T-cell (primary cell): ENCODE measurements around the gene ZNF568. TPM values are rescaled to one million over a fixed set of nuclear protein-coding genes. Genes with fewer than 3 reads are reported as not detected.

Experiments
- ATAC-seq, 4 experiments: fragments of 200-7000 bp in 3 of 4; fragments of 150-1000 bp in 1 of 4; cut with Tn5 transposase; replicated peaks in 1 of 4; 1 replicate in 3 of 4; 2 replicates in 1 of 4; pipeline ENCODE4 v1.10.0; 2021; ENCODE audit warnings: moderate library complexity in 3 of 4, mild to moderate bottlenecking in 2 of 4, moderate number of reproducible peaks in 1 of 4
- CTCF ChIA-PET, 2 donors: fragments of 300-600 bp; sonication (Branson Sonifier 250); formaldehyde crosslinking; loops; one replicate each; lab custom pipeline; 2022; ENCODE audit warnings: antibody characterized with exemption in 2 of 2; lab: Charles Lee
- POLR2A ChIA-PET, 2 donors: fragments of 300-600 bp; sonication (Branson Sonifier 250); formaldehyde crosslinking; loops; one replicate each; lab custom pipeline; 2022; ENCODE audit warnings: antibody characterized with exemption in 2 of 2; lab: Charles Lee
- DNase-seq, 35 experiments: peaks; one replicate each; pipeline versions ENCODE4 v3.0.0 to v3.0.0-alpha.2; 2013 to 2023
- H3K27ac ChIP-seq: one replicate; pipeline ENCODE4 v1.5.1; 2013; ENCODE audit warnings: low read length
- H3K27me3 ChIP-seq, 2 experiments: replicated peaks in 1 of 2; 1 replicate in 1 of 2; 2 replicates in 1 of 2; pipeline versions ENCODE4 v1.6.1 to v1.7.0; 2013; ENCODE audit warnings: low read length in 1 of 2, mixed read lengths in 1 of 2; ENCODE audit not compliant: control insufficient read depth in 2 of 2, insufficient read depth in 2 of 2; ENCODE audit errors: extremely low read depth in 1 of 2
- H3K36me3 ChIP-seq, 2 donors: 1 replicate in 1 of 2; 2 replicates in 1 of 2; pipeline versions ENCODE4 v1.6.1 to v1.7.0; 2013; ENCODE audit warnings: low read length in 1 of 2; ENCODE audit not compliant: control insufficient read depth in 2 of 2, insufficient read depth in 1 of 2; ENCODE audit errors: extremely low read depth in 1 of 2
- H3K4me1 ChIP-seq, 2 experiments: 1 replicate in 1 of 2; 2 replicates in 1 of 2; pipeline versions ENCODE4 v1.6.1 to v1.7.0; 2013; ENCODE audit warnings: low read length in 2 of 2, mixed read lengths in 1 of 2; ENCODE audit not compliant: insufficient read depth in 2 of 2, control insufficient read depth in 1 of 2; ENCODE audit errors: extremely low read depth in 1 of 2
- H3K4me3 ChIP-seq, 2 donors: 1 replicate in 1 of 2; 2 replicates in 1 of 2; pipeline versions ENCODE4 v1.5.1 to v1.7.0; 2013; ENCODE audit warnings: mild to moderate bottlenecking in 2 of 2, low read length in 1 of 2, moderate library complexity in 1 of 2; ENCODE audit not compliant: control insufficient read depth in 1 of 2; ENCODE audit errors: extremely low read depth in 1 of 2
- H3K9me3 ChIP-seq: 2 replicates; pipeline ENCODE4 v1.7.0; 2013
- H3K27ac Mint-ChIP-seq, 2 donors: one replicate each; pipeline ENCODE4 v1.8.0; 2020 to 2021; ENCODE audit warnings: mild to moderate bottlenecking in 2 of 2, mixed read lengths in 2 of 2
- H3K27me3 Mint-ChIP-seq, 2 donors: one replicate each; pipeline ENCODE4 v1.8.0; 2021 to 2022; ENCODE audit warnings: mixed read lengths in 2 of 2
- H3K36me3 Mint-ChIP-seq: one replicate; pipeline ENCODE4 v1.8.0; 2021; ENCODE audit warnings: mixed read lengths
- H3K4me1 Mint-ChIP-seq, 3 donors: one replicate each; pipeline ENCODE4 v1.8.0; 2020 to 2022; ENCODE audit warnings: mixed read lengths in 3 of 3, mild to moderate bottlenecking in 1 of 3
- H3K4me3 Mint-ChIP-seq, 3 donors: one replicate each; pipeline ENCODE4 v1.8.0; 2020 to 2022; ENCODE audit warnings: mild to moderate bottlenecking in 3 of 3, mixed read lengths in 3 of 3, moderate library complexity in 3 of 3
- H3K9me3 Mint-ChIP-seq, 3 donors: one replicate each; pipeline ENCODE4 v1.8.0; 2020 to 2022; ENCODE audit warnings: mixed read lengths in 3 of 3
- WGBS: methylation state at CpG from one replicate; pipeline ENCODE4 v1.1.5; 2013; ENCODE audit warnings: missing lambda C conversion rate; ENCODE audit not compliant: insufficient coverage; 5-methylcytosine and 5-hydroxymethylcytosine counted together
- total RNA-seq, 35 experiments: library from RNA in 6 of 35; stranded (reverse) in 6 of 35; fragments of 120-200 nt in 1 of 35; gene quantifications; one replicate each; pipeline versions ENCODE4 v1.2.1 to v1.2.4 and lab custom pipeline; 2013 to 2026

Gene ZNF568
- total RNA-seq, 5 donors from 2014 or later (not counting 1 experiment from before 2014, with no cell fraction given), result 7.8 to 24.5 (median 19.3) TPM

- peaks cover 2 to 23% (median 14%) of the 10 kb centered on the region in 3 donors for H3K9me3 Mint-ChIP-seq
- ChIA-PET CTCF (interaction anchor here in 1 of 2 donors (1.0 kb wide), 1 partner anchor 538 kb away, joined by 3 read pairs; the partner anchor contains the start of gene ZFP14), POLR2A (interaction anchor here (0.6 to 0.7 kb wide), 2 partner anchors 312 to 521 kb away, joined by 3 to 6 read pairs; partner anchors contain the start of gene ZNF382 (in 1 of the 2))
- peaks cover 69% of the 10 kb centered on the region for H3K36me3 Mint-ChIP-seq
- ATAC-seq, result no peak
- WGBS, result 92% methylated on average over 4 of the region's 7 CpGs
- Histone ChIP-seq H3K4me1 (peaks cover 9 to 14% of the 10 kb centered on the region in 2 experiments), H3K27me3 (no peaks in the 10 kb centered on the region), H3K4me3 (peak overlapping the region; percentile 88 to 97), H3K27ac (peak overlapping the region; percentile 96), H3K9me3 (no peaks in the 10 kb centered on the region), H3K36me3 (peaks cover under 1 to 22% of the 10 kb centered on the region in 2 donors)
- H3K4me1 Mint-ChIP-seq, result peaks cover 26 to 32% (median 32%) of the 10 kb centered on the region in 3 donors
- H3K4me3 Mint-ChIP-seq, result peak overlapping the region; percentile 85 to 97 (median 93)
- DNase-seq, result peak in 1 of 35 experiments; percentile 1
- H3K27me3 Mint-ChIP-seq, result no peaks in the 10 kb centered on the region
- H3K27ac Mint-ChIP-seq, result peak overlapping the region; percentile 90
These were observed 859 bp downstream of the ZNF568 start for GRCh38 chr19:36916991-36917390.

GRCh38 chr19:36918090-36918489 lies 2.0 kb downstream of the ZNF568 start:
- Histone ChIP-seq H3K27me3 (no peaks in the 10 kb centered on the region), H3K36me3 (peaks cover 4 to 29% of the 10 kb centered on the region in 2 donors), H3K4me1 (peaks cover 9 to 14% of the 10 kb centered on the region in 2 experiments), H3K4me3 (no peak overlapping the region), H3K27ac (no peak overlapping the region), H3K9me3 (no peaks in the 10 kb centered on the region)
- DNase-seq, result no peak
- H3K27me3 Mint-ChIP-seq, result no peaks in the 10 kb centered on the region
- H3K4me3 Mint-ChIP-seq, result peak overlapping the region; percentile 41 to 97 (median 93)
- H3K4me1 Mint-ChIP-seq, result peaks cover 26 to 32% (median 32%) of the 10 kb centered on the region in 3 donors
- peaks cover 70% of the 10 kb centered on the region for H3K36me3 Mint-ChIP-seq
- CTCF ChIA-PET, result interaction anchor here in 1 of 2 donors (0.6 kb wide), 1 partner anchor 718 kb away, joined by 7 read pairs; no protein-coding TSS in a partner anchor
- POLR2A ChIA-PET, result no interaction called here
- H3K27ac Mint-ChIP-seq, result no peak overlapping the region
- H3K9me3 Mint-ChIP-seq, result peaks cover 5 to 31% (median 15%) of the 10 kb centered on the region in 3 donors
- no peak for ATAC-seq
- whole genome bisulfite sequencing, result no CpG with 5 or more reads among the region's 9 CpGs

GRCh38 chr19:36931684-36932083 lies 15.6 kb downstream of the ZNF568 start:
- peaks cover 7% of the 10 kb centered on the region for H3K9me3 ChIP-seq
- no peak overlapping the region for H3K4me3 Mint-ChIP-seq
- no CpG with 5 or more reads among the region's 2 CpGs for WGBS
- peaks cover 1 to 7% of the 10 kb centered on the region in 2 donors for H3K36me3 ChIP-seq
- no peak overlapping the region for H3K4me3 ChIP-seq
- no peak overlapping the region for H3K27ac ChIP-seq
- no peak for DNase-seq
- H3K36me3 Mint-ChIP-seq, result peaks cover 73% of the 10 kb centered on the region
- no peak overlapping the region for H3K27ac Mint-ChIP-seq
- POLR2A ChIA-PET, result no interaction called here
- H3K27me3 Mint-ChIP-seq, result no peaks in the 10 kb centered on the region
- no peaks in the 10 kb centered on the region for H3K4me1 Mint-ChIP-seq
- CTCF ChIA-PET, result no interaction called here
- H3K9me3 Mint-ChIP-seq, result peaks cover 8 to 38% (median 36%) of the 10 kb centered on the region in 3 donors
- H3K27me3 ChIP-seq, result no peaks in the 10 kb centered on the region
- no peak for ATAC-seq
- no peaks in the 10 kb centered on the region for H3K4me1 ChIP-seq

GRCh38 chr19:36939153-36939552 lies 23.0 kb downstream of the ZNF568 start:
- Mint-ChIP-seq H3K4me1 (no peaks in the 10 kb centered on the region), H3K27me3 (no peaks in the 10 kb centered on the region), H3K27ac (no peak overlapping the region), H3K36me3 (peaks cover 92% of the 10 kb centered on the region), H3K9me3 (peaks cover 25 to 66% (median 52%) of the 10 kb centered on the region in 3 donors), H3K4me3 (no peak overlapping the region)
- H3K27me3 ChIP-seq, result no peaks in the 10 kb centered on the region
- POLR2A ChIA-PET, result no interaction called here
- H3K9me3 ChIP-seq, result peaks cover 8% of the 10 kb centered on the region
- no peak for ATAC-seq
- H3K36me3 ChIP-seq, result peaks cover 21 to 48% of the 10 kb centered on the region in 2 donors
- H3K27ac ChIP-seq, result no peak overlapping the region
- CTCF ChIA-PET, result no interaction called here
- H3K4me1 ChIP-seq, result no peaks in the 10 kb centered on the region
- no peak for DNase-seq
- H3K4me3 ChIP-seq, result no peak overlapping the region

- Mint-ChIP-seq H3K27me3 (no peaks in the 10 kb centered on the region), H3K36me3 (peaks cover 54% of the 10 kb centered on the region)
- no peak overlapping the region for H3K4me3 ChIP-seq
These were observed 34.4 kb downstream of the ZNF568 start for GRCh38 chr19:36950335-36951119.

GRCh38 chr19:36962346-36962745 lies 46.2 kb downstream of the ZNF568 start:
- 100% methylated on average over 3 of the region's 6 CpGs for WGBS
- Mint-ChIP-seq H3K36me3 (peaks cover 26% of the 10 kb centered on the region), H3K27ac (no peak overlapping the region), H3K4me1 (no peaks in the 10 kb centered on the region), H3K27me3 (no peaks in the 10 kb centered on the region), H3K9me3 (peaks cover 21 to 39% (median 29%) of the 10 kb centered on the region in 3 donors), H3K4me3 (no peak overlapping the region)
- DNase-seq, result no peak
- peaks cover 2% of the 10 kb centered on the region for H3K9me3 ChIP-seq
- ATAC-seq, result no peak
- no peaks in the 10 kb centered on the region for H3K4me1 ChIP-seq
- H3K4me3 ChIP-seq, result no peak overlapping the region
- H3K27ac ChIP-seq, result no peak overlapping the region
- no peaks in the 10 kb centered on the region for H3K36me3 ChIP-seq
- no peaks in the 10 kb centered on the region for H3K27me3 ChIP-seq
- ChIA-PET POLR2A (no interaction called here), CTCF (no interaction called here)

More at GRCh38 chr19:36950335-36951119, 34.4 kb downstream of the ZNF568 start:
- ChIA-PET CTCF (no interaction called here), POLR2A (no interaction called here)
- Histone ChIP-seq H3K36me3 (peaks cover 6 to 22% of the 10 kb centered on the region in 2 donors), H3K27me3 (no peaks in the 10 kb centered on the region), H3K4me1 (no peaks in the 10 kb centered on the region), H3K9me3 (peaks cover 33% of the 10 kb centered on the region), H3K27ac (no peak overlapping the region)
- peaks cover 20 to 47% (median 46%) of the 10 kb centered on the region in 3 donors for H3K9me3 Mint-ChIP-seq
- H3K4me3 Mint-ChIP-seq, result no peak overlapping the region
- H3K27ac Mint-ChIP-seq, result no peak overlapping the region
- DNase-seq (no peak), ATAC-seq (no peak)
- no CpG with 5 or more reads among the region's 5 CpGs for WGBS
- H3K4me1 Mint-ChIP-seq, result no peaks in the 10 kb centered on the region
